Aorta (tissue), 5 donors: ENCODE measurements around the gene SYNE1. TPM values are rescaled to one million over a fixed set of nuclear protein-coding genes. Genes with fewer than 3 reads are reported as not detected.

ENCODE experiments used
- ATAC-seq: fragments of 200-7000 bp; cut with Tn5 transposase; one replicate; pipeline ENCODE4 v1.9.1; 2022; ENCODE audit warnings: moderate library complexity; ENCODE audit not compliant: low FRiP score
- DNase-seq, 2 donors: peaks; one replicate each; pipeline ENCODE4 v3.0.0-alpha.2; 2020
- H3K27ac ChIP-seq, 2 donors: one replicate each; pipeline ENCODE4 v1.5.1; 2013; ENCODE audit warnings: low read length in 2 of 2, mild to moderate bottlenecking in 2 of 2, moderate library complexity in 2 of 2, control low read depth in 1 of 2, inconsistent platforms in 1 of 2, low read depth in 1 of 2
- H3K27me3 ChIP-seq, 2 donors: one replicate each; pipeline ENCODE4 v1.6.1; 2013; ENCODE audit warnings: control low read depth in 1 of 2, low read length in 1 of 2, mild to moderate bottlenecking in 1 of 2, moderate library complexity in 1 of 2; ENCODE audit not compliant: insufficient read depth in 2 of 2, control insufficient read depth in 1 of 2
- H3K36me3 ChIP-seq, 2 donors: one replicate each; pipeline ENCODE4 v1.6.1; 2013; ENCODE audit warnings: control low read depth in 1 of 2, low read length in 1 of 2, mild to moderate bottlenecking in 1 of 2; ENCODE audit not compliant: insufficient read depth in 2 of 2, control insufficient read depth in 1 of 2
- H3K4me1 ChIP-seq, 2 donors: one replicate each; pipeline ENCODE4 v1.6.1; 2013; ENCODE audit warnings: low read length in 2 of 2, control low read depth in 1 of 2, mild to moderate bottlenecking in 1 of 2, moderate library complexity in 1 of 2; ENCODE audit not compliant: insufficient read depth in 2 of 2, control insufficient read depth in 1 of 2
- H3K4me3 ChIP-seq, 2 donors: one replicate each; pipeline ENCODE4 v1.5.1; 2013; ENCODE audit warnings: low read length in 2 of 2, control low read depth in 1 of 2, mild to moderate bottlenecking in 1 of 2
- H3K9me3 ChIP-seq: one replicate; pipeline ENCODE4 v1.6.1; 2013; ENCODE audit warnings: mild to moderate bottlenecking, low read length; ENCODE audit not compliant: control insufficient read depth
- WGBS, 2 donors: extraction: QIAGEN DNeasy Blood & Tissue Kit; methylation state at CpG; one replicate each; pipeline ENCODE4 v1.1.7; 2013; 5-methylcytosine and 5-hydroxymethylcytosine counted together
- intact Hi-C, 2 donors: fragments of 100-400 bp; cut with DNase I; formaldehyde crosslinking; loops; one replicate each; pipeline versions ENCODE4 v1.14.2 to v1.15.0; 2022
- polyA plus RNA-seq, 2 donors: library from polyadenylated mRNA; stranded (reverse); fragments of 200-250 nt; gene quantifications; one replicate each; pipeline ENCODE4 v1.2.3, GENCODE V29; 2013
- total RNA-seq, 2 donors: library from RNA; stranded (reverse); fragmentation: NEBNext Ultra II Directional; extraction: Animal tissue kit (Norgen Biotek cat#: 25700); gene quantifications; one replicate each; pipeline ENCODE4 v1.2.1, GENCODE V29; 2021
- donor health status: healthy with polysubstance abuse.
- donor health status: Bipolar disorder and iron deficiency.
- donor health status: DM: no; HTN: no; CAD: no.
- donor health status: DM: no; HTN: no; CAD: no.
- donor health status: DM: yes; HTN: yes; CAD: no.

The SYNE1 gene
- total and polyA plus RNA-seq, 4 donors: 54.3 to 356 (median 221) TPM

GRCh38 chr6:152107973-152108372 lies 529.2 kb downstream of the SYNE1 start:
- Histone ChIP-seq H3K4me3 (no peak overlapping the region), H3K36me3 (no peaks in the 10 kb centered on the region), H3K27me3 (no peaks in the 10 kb centered on the region), H3K9me3 (no peaks in the 10 kb centered on the region), H3K27ac (no peak overlapping the region), H3K4me1 (peaks cover 0 to 6% of the 10 kb centered on the region in 2 donors)
- ATAC-seq (no peak), DNase-seq (no peak)
- 90 to 92% methylated on average over 4 of the region's 4 CpGs for WGBS, 2 donors
- intact Hi-C loops: no loop called here

GRCh38 chr6:152100183-152100618 lies 537.0 kb downstream of the SYNE1 start:
- Histone ChIP-seq H3K27me3 (no peaks in the 10 kb centered on the region), H3K4me3 (no peak overlapping the region), H3K36me3 (no peaks in the 10 kb centered on the region), H3K4me1 (no peaks in the 10 kb centered on the region), H3K9me3 (no peaks in the 10 kb centered on the region), H3K27ac (no peak overlapping the region)
- intact Hi-C loops: no loop called here
- WGBS, 2 donors: 82 to 86% methylated on average over 7 of the region's 7 CpGs
- peak in 1 of 2 donors; percentile 77 for DNase-seq
- ATAC-seq: peak; percentile 6

GRCh38 chr6:152099446-152100182 lies 537.5 kb downstream of the SYNE1 start:
- DNase-seq (no peak), ATAC-seq (no peak)
- Histone ChIP-seq H3K27me3 (no peaks in the 10 kb centered on the region), H3K4me1 (peaks cover 0 to 2% of the 10 kb centered on the region in 2 donors), H3K36me3 (no peaks in the 10 kb centered on the region), H3K27ac (no peak overlapping the region), H3K4me3 (no peak overlapping the region), H3K9me3 (no peaks in the 10 kb centered on the region)
- 92 to 95% methylated on average over 4 of the region's 4 CpGs for WGBS, 2 donors
- intact Hi-C loops: no loop called here

GRCh38 chr6:152098683-152099082 lies 538.5 kb downstream of the SYNE1 start:
- ATAC-seq (no peak), DNase-seq (no peak)
- Histone ChIP-seq H3K4me3 (no peak overlapping the region), H3K4me1 (peaks cover 0 to 4% of the 10 kb centered on the region in 2 donors), H3K36me3 (no peaks in the 10 kb centered on the region), H3K27ac (no peak overlapping the region), H3K9me3 (no peaks in the 10 kb centered on the region), H3K27me3 (no peaks in the 10 kb centered on the region)
- intact Hi-C loops: no loop called here
- 92 to 98% methylated on average over 14 of the region's 14 CpGs for WGBS, 2 donors

- Histone ChIP-seq H3K36me3 (no peaks in the 10 kb centered on the region), H3K27me3 (no peaks in the 10 kb centered on the region), H3K9me3 (no peaks in the 10 kb centered on the region), H3K27ac (no peak overlapping the region), H3K4me1 (peaks cover 0 to 4% of the 10 kb centered on the region in 2 donors), H3K4me3 (no peak overlapping the region)
- 16 to 17% methylated on average over 5 of the region's 5 CpGs for WGBS, 2 donors
- DNase-seq (no peak), ATAC-seq (peak; percentile 16)
- intact Hi-C loops: no loop called here
These were observed 540.2 kb downstream of the SYNE1 start for GRCh38 chr6:152096863-152097496.

- DNase-seq: peak; percentile 91 to 93
- intact Hi-C loops: no loop called here
- peak overlapping the region; percentile 44 to 92 for H3K27ac ChIP-seq
- 39 to 42% methylated on average over 3 of the region's 3 CpGs for WGBS, 2 donors
- H3K9me3 ChIP-seq: no peaks in the 10 kb centered on the region
- ATAC-seq: peak; percentile 93
- no peaks in the 10 kb centered on the region for H3K36me3 ChIP-seq
- no peaks in the 10 kb centered on the region for H3K27me3 ChIP-seq
- peaks cover 0 to 4% of the 10 kb centered on the region in 2 donors for H3K4me1 ChIP-seq
- H3K4me3 ChIP-seq: no peak overlapping the region
These were observed 542.1 kb downstream of the SYNE1 start for GRCh38 chr6:152094992-152095592.

GRCh38 chr6:152094276-152094675 lies 542.9 kb downstream of the SYNE1 start:
- 96 to 97% methylated on average over 4 of the region's 4 CpGs for WGBS, 2 donors
- Histone ChIP-seq H3K9me3 (no peaks in the 10 kb centered on the region), H3K4me3 (no peak overlapping the region), H3K27ac (peak overlapping the region in 1 of 2 donors; percentile 92), H3K36me3 (no peaks in the 10 kb centered on the region), H3K4me1 (peaks cover 0 to 4% of the 10 kb centered on the region in 2 donors), H3K27me3 (no peaks in the 10 kb centered on the region)
- ATAC-seq (no peak), DNase-seq (no peak)
- intact Hi-C loops: no loop called here

- no peak for ATAC-seq
- DNase-seq: no peak
- peaks cover 0 to 4% of the 10 kb centered on the region in 2 donors for H3K4me1 ChIP-seq
These were observed 543.5 kb downstream of the SYNE1 start for GRCh38 chr6:152093711-152094110.

More at GRCh38 chr6:152093711-152094110, 543.5 kb downstream of the SYNE1 start:
- Histone ChIP-seq H3K27me3 (no peaks in the 10 kb centered on the region), H3K36me3 (no peaks in the 10 kb centered on the region), H3K9me3 (no peaks in the 10 kb centered on the region), H3K27ac (no peak overlapping the region), H3K4me3 (no peak overlapping the region)
- WGBS, 2 donors: 83 to 89% methylated on average over 6 of the region's 6 CpGs
- intact Hi-C loops: no loop called here
